Right renal pelvis (tissue), 4 donors: ENCODE measurements around the gene TSKU. TPM values are rescaled to one million over a fixed set of nuclear protein-coding genes. Genes with fewer than 3 reads are reported as not detected.

Experiments used
- DNase-seq, 4 donors: peaks; one replicate each; pipeline ENCODE4 v3.0.0-alpha.2; 2013; ENCODE audit warnings: low read depth in 4 of 4, low spot score in 3 of 4, missing footprints in 1 of 4
- polyA plus RNA-seq, 4 donors: library from polyadenylated mRNA; unstranded; fragments of 120-200 nt; gene quantifications; one replicate each; pipeline ENCODE4 v1.2.1, GENCODE V29; 2013; ENCODE audit not compliant: insufficient read length in 4 of 4

Gene TSKU
- polyA plus RNA-seq, 4 donors = 24.0 to 29.3 (median 27.9) TPM

GRCh38 chr11:76750746-76751145, 32.4 kb upstream of the TSKU start:
- DNase-seq = no peak

- DNase-seq = no peak
These were observed 30.6 kb upstream of the TSKU start for GRCh38 chr11:76752321-76753143.

- DNase-seq = no peak
These were observed 29.7 kb upstream of the TSKU start for GRCh38 chr11:76753449-76753848.

- DNase-seq = no peak
These were observed 29.2 kb upstream of the TSKU start for GRCh38 chr11:76753950-76754349.

GRCh38 chr11:76756341-76756741, 26.8 kb upstream of the TSKU start:
- no peak for DNase-seq

- DNase-seq = no peak
These were observed 24.8 kb upstream of the TSKU start for GRCh38 chr11:76758311-76758710.

- no peak for DNase-seq
These were observed 24.1 kb upstream of the TSKU start for GRCh38 chr11:76759092-76759491.

GRCh38 chr11:76759517-76759916, 23.6 kb upstream of the TSKU start:
- DNase-seq = no peak

- DNase-seq = no peak
These were observed 22.9 kb upstream of the TSKU start for GRCh38 chr11:76760236-76760635.

- no peak for DNase-seq
These were observed 21.3 kb upstream of the TSKU start for GRCh38 chr11:76761718-76762355.

- no peak for DNase-seq
These were observed 20.8 kb upstream of the TSKU start for GRCh38 chr11:76762356-76762752.

- DNase-seq = no peak
These were observed 20.1 kb upstream of the TSKU start for GRCh38 chr11:76762867-76763572.

GRCh38 chr11:76763573-76764346, 19.4 kb upstream of the TSKU start:
- DNase-seq = no peak

GRCh38 chr11:76764941-76765665, 18.1 kb upstream of the TSKU start:
- DNase-seq = no peak

GRCh38 chr11:76765863-76766350, 17.2 kb upstream of the TSKU start:
- DNase-seq = no peak

GRCh38 chr11:76766521-76766920, 16.6 kb upstream of the TSKU start:
- no peak for DNase-seq

- DNase-seq = no peak
These were observed 15.5 kb upstream of the TSKU start for GRCh38 chr11:76767659-76768058.

GRCh38 chr11:76768088-76768908, 14.9 kb upstream of the TSKU start:
- DNase-seq = no peak

GRCh38 chr11:76768909-76769560, 14.1 kb upstream of the TSKU start:
- DNase-seq = no peak
